GM21737 (cell line): ENCODE measurements around the gene PHACTR1.
"Not testable (repeated sequence)": the region's sequence is repeated elsewhere in the genome, so short reads cannot be mapped to it uniquely, and the experiment has no call there.

Experiments
- ATAC-seq: cut with Tn5 transposase; IDR thresholded peaks from one replicate; pipeline ENCODE4 v1.9.1; 2021; ENCODE audit warnings: mild to moderate bottlenecking, moderate library complexity; ENCODE audit not compliant: unreplicated experiment

Gene PHACTR1

GRCh38 chr6:13217206-13217905, 500.8 kb downstream of the PHACTR1 start:
- ATAC-seq, result no peak

GRCh38 chr6:13220266-13220665, 503.7 kb downstream of the PHACTR1 start:
- no peak for ATAC-seq

- no peak for ATAC-seq
These were observed 505.5 kb downstream of the PHACTR1 start for GRCh38 chr6:13222048-13222447.

- no peak for ATAC-seq
These were observed 509.5 kb downstream of the PHACTR1 start for GRCh38 chr6:13226071-13226470.

- no peak for ATAC-seq
These were observed 512.0 kb downstream of the PHACTR1 start for GRCh38 chr6:13228264-13229204.

GRCh38 chr6:13229205-13230085, 512.9 kb downstream of the PHACTR1 start:
- peak; percentile 92 for ATAC-seq

GRCh38 chr6:13233106-13233505, 516.5 kb downstream of the PHACTR1 start:
- no peak for ATAC-seq

- no peak for ATAC-seq
These were observed 517.6 kb downstream of the PHACTR1 start for GRCh38 chr6:13234130-13234529.

- ATAC-seq, result no peak
These were observed 518.8 kb downstream of the PHACTR1 start for GRCh38 chr6:13235339-13235738.

- ATAC-seq, result no peak
These were observed 520.8 kb downstream of the PHACTR1 start for GRCh38 chr6:13237318-13237717.

- ATAC-seq, result no peak
These were observed 521.5 kb downstream of the PHACTR1 start for GRCh38 chr6:13238017-13238416.

- no peak for ATAC-seq
These were observed 522.2 kb downstream of the PHACTR1 start for GRCh38 chr6:13238640-13239216.

GRCh38 chr6:13239530-13240455, 523.2 kb downstream of the PHACTR1 start:
- no peak for ATAC-seq

GRCh38 chr6:13241364-13241763, 524.8 kb downstream of the PHACTR1 start:
- no peak for ATAC-seq

- no peak for ATAC-seq
These were observed 525.6 kb downstream of the PHACTR1 start for GRCh38 chr6:13242178-13242577.

- no peak for ATAC-seq
These were observed 526.0 kb downstream of the PHACTR1 start for GRCh38 chr6:13242590-13242989.

- ATAC-seq, result no peak
These were observed 526.5 kb downstream of the PHACTR1 start for GRCh38 chr6:13243033-13243432.

GRCh38 chr6:13243745-13244144, 527.2 kb downstream of the PHACTR1 start:
- not testable (repeated sequence) for ATAC-seq

GRCh38 chr6:13247627-13248026, 531.1 kb downstream of the PHACTR1 start:
- ATAC-seq, result no peak

GRCh38 chr6:13248053-13248452, 531.5 kb downstream of the PHACTR1 start:
- ATAC-seq, result no peak
